Progenitor cell of endocrine pancreas (in vitro differentiated cells): Measurements from ENCODE around the gene ARID1B. TPM values are rescaled to one million over a fixed set of nuclear protein-coding genes. Genes with fewer than 3 reads are reported as not detected.

Source experiments
- DNase-seq: peaks from one replicate; pipeline ENCODE4 v3.0.0; 2021; ENCODE audit warnings: low spot score; ENCODE audit not compliant: unreplicated experiment
- H3K27ac Mint-ChIP-seq: 2 replicates; pipeline ENCODE4 v1.8.0; 2021; ENCODE audit warnings: mild to moderate bottlenecking, moderate library complexity, mixed read lengths
- H3K27me3 Mint-ChIP-seq: 2 replicates; pipeline ENCODE4 v1.8.0; 2021; ENCODE audit warnings: mixed read lengths
- H3K36me3 Mint-ChIP-seq: 2 replicates; pipeline ENCODE4 v1.8.0; 2022; ENCODE audit warnings: mixed read lengths; ENCODE audit not compliant: insufficient read depth
- H3K4me1 Mint-ChIP-seq: 2 replicates; pipeline ENCODE4 v1.8.0; 2021; ENCODE audit warnings: low read depth, mixed read lengths
- H3K4me3 Mint-ChIP-seq: 2 replicates; pipeline ENCODE4 v1.8.0; 2021; ENCODE audit warnings: low read depth, mild to moderate bottlenecking, moderate library complexity, mixed read lengths
- H3K9me3 Mint-ChIP-seq: 2 replicates; pipeline ENCODE4 v1.8.0; 2021; ENCODE audit warnings: low read depth, mixed read lengths
- CTCF ChIP-seq: fragments of 200-600 bp; sonication (generic); IDR thresholded peaks from one replicate; pipeline ENCODE4 v1.5.0; 2021; ENCODE audit warnings: antibody characterized with exemption, mild to moderate bottlenecking; ENCODE audit not compliant: unreplicated experiment
- total RNA-seq: library from RNA; stranded (reverse); gene quantifications from 2 replicates; pipeline ENCODE4 v1.2.1, GENCODE V29; 2021

Gene ARID1B
- total RNA-seq, 1 donor from 2014 or later: 152 TPM

GRCh38 chr6:156884306-156884705 is 107.1 kb downstream of the ARID1B start:
- H3K36me3 Mint-ChIP-seq: no peaks in the 10 kb centered on the region
- no peak for DNase-seq
- H3K4me1 Mint-ChIP-seq: peaks cover 30% of the 10 kb centered on the region
- no peak overlapping the region for H3K27ac Mint-ChIP-seq
- no peaks in the 10 kb centered on the region for H3K9me3 Mint-ChIP-seq
- TF ChIP-seq CTCF: no peak
- no peaks in the 10 kb centered on the region for H3K27me3 Mint-ChIP-seq
- H3K4me3 Mint-ChIP-seq: no peak overlapping the region

GRCh38 chr6:156885562-156885961 is 108.4 kb downstream of the ARID1B start:
- Mint-ChIP-seq H3K9me3 (no peaks in the 10 kb centered on the region), H3K27ac (no peak overlapping the region), H3K4me3 (no peak overlapping the region), H3K27me3 (no peaks in the 10 kb centered on the region), H3K36me3 (no peaks in the 10 kb centered on the region), H3K4me1 (peaks cover 31% of the 10 kb centered on the region)
- no peak for DNase-seq
- TF ChIP-seq CTCF: no peak

GRCh38 chr6:156886409-156886808 is 109.2 kb downstream of the ARID1B start:
- Mint-ChIP-seq H3K4me3 (no peak overlapping the region), H3K27me3 (no peaks in the 10 kb centered on the region), H3K27ac (peak overlapping the region; percentile 46), H3K9me3 (no peaks in the 10 kb centered on the region), H3K4me1 (peaks cover 37% of the 10 kb centered on the region), H3K36me3 (no peaks in the 10 kb centered on the region)
- no peak for TF ChIP-seq CTCF
- DNase-seq: no peak

GRCh38 chr6:156887623-156888269 is 110.6 kb downstream of the ARID1B start:
- Mint-ChIP-seq H3K27me3 (no peaks in the 10 kb centered on the region), H3K4me3 (no peak overlapping the region), H3K27ac (no peak overlapping the region), H3K9me3 (no peaks in the 10 kb centered on the region), H3K36me3 (no peaks in the 10 kb centered on the region), H3K4me1 (peaks cover 38% of the 10 kb centered on the region)
- no peak for TF ChIP-seq CTCF
- no peak for DNase-seq

GRCh38 chr6:156889469-156889868 is 112.3 kb downstream of the ARID1B start:
- no peak overlapping the region for H3K27ac Mint-ChIP-seq
- TF ChIP-seq CTCF: no peak
- H3K4me1 Mint-ChIP-seq: peaks cover 28% of the 10 kb centered on the region

More at GRCh38 chr6:156889469-156889868, 112.3 kb downstream of the ARID1B start:
- DNase-seq: no peak
- H3K27me3 Mint-ChIP-seq: no peaks in the 10 kb centered on the region
- H3K36me3 Mint-ChIP-seq: no peaks in the 10 kb centered on the region
- no peaks in the 10 kb centered on the region for H3K9me3 Mint-ChIP-seq
- H3K4me3 Mint-ChIP-seq: no peak overlapping the region
